Fibroblast of upper back skin (primary cell): ENCODE measurements around the gene PPP2R5C.
A peak's percentile ranks its signal among the peaks of the same experiment; 100 is the strongest.
"Not testable (repeated sequence)": the region's sequence is repeated elsewhere in the genome, so short reads cannot be mapped to it uniquely, and the experiment has no call there.

Experiments
- DNase-seq: peaks from one replicate; pipeline ENCODE4 v3.0.0-alpha.2; 2013

PPP2R5C gene

DNA sequence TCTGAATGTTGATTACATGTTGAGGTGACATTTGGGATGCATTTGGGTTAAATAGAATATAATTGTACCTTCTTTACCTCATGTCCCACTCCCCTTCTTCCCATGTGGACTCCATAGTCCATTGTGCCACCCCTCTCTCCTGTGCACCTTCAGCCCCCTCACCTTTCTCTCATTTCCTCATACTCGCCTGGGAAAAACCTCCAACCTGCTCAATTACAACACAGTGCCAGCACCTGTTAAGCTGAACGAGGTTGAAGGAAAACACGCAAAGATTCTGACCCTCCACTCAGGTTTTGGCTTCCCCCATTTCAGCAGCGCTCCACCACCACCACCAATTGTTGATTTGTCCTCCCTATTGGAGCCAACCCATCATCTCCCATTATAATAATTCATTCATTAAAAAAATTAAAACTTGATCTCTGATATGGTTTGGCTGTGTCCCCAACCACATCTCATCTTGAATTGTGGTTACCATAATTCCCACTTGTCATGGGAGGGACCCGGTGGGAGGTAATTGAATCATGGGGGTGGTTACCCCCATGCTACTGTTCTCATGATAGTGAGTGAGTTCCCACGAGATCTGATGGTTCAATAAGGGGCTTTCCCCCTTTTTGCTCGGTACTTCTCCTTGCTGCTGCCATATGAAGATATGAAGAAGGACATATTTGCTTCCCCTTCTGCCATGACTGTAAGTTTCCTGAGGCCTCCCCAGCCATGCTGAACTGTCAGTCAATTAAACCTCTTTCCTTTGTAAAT is 33.7 kb upstream of the PPP2R5C start:
- no peak for DNase-seq

DNA sequence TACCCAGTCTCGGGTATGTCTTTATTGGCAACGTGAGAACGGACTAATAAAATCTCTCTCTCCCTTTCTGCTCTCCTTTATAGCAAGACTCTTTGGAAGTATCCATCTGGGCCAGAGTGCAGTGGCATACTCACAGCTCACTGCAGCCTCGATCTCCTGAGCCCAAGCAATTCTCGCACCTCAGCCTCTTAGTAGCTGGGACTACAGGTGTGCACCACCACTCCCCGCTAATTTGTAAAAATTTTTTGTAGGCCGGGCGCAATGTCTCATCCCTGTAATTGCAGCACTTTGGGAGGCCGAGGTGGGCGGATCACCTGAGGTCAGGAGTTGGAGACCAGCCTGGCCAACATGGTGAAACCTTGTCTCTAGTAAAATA is 33.2 kb upstream of the PPP2R5C start:
- DNase-seq, result no peak

GRCh38 chr14:101729382-101729781 is 32.1 kb upstream of the PPP2R5C start:
- DNase-seq, result no peak

- DNase-seq, result not testable (repeated sequence)
These were observed 31.4 kb upstream of the PPP2R5C start for GRCh38 chr14:101730157-101730556.

DNA sequence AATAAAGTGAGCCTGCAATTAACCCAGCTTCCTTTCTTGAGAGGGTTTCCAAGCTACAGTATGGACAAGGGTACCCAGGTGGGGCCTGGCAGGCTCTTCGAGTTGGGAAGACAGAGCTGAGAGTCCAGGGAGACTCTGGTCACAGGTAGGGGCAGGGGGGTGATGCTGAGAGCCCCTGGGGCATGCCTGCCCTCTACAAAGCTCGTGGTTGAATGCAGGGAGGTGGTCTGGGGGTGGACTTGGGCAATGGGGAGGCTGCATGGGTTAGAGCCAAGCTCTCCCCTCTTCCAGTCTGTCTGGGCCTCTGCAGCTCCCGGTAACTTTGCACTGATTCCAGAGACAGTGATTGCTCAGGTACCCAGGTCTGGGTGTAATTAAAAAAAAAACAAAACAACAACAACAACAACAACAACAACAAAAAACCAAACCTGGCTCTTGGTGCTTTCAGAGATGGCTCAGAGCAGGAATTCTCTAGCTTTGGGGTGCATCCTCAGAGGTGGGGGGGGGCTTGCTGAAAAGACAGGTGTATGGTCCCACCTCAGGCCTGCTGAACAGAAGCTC is 30.8 kb upstream of the PPP2R5C start:
- no peak for DNase-seq

GRCh38 chr14:101731187-101732080 is 30.1 kb upstream of the PPP2R5C start:
- DNase-seq, result peak; percentile 56

DNA sequence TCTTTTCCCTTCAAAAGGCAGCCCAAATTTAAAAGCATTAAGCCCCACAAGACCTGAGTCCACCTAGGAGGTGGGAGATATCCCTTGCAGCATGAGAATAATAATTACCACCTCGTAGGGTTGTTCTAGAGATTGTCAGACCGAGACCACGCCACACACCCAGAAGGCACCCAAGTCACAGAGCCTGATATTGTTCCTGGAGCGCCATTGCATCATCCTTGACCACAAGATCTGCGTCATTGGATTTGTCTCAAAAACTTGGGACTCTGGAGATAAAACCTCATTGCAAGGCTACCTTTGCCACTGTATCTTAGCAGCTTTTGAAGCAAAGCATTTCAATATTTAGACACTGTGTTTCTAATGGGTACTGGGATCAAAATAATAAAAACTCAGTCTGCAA is 29.4 kb upstream of the PPP2R5C start:
- no peak for DNase-seq

GRCh38 chr14:101733211-101733610 is 28.3 kb upstream of the PPP2R5C start:
- peak; percentile 31 for DNase-seq

DNA sequence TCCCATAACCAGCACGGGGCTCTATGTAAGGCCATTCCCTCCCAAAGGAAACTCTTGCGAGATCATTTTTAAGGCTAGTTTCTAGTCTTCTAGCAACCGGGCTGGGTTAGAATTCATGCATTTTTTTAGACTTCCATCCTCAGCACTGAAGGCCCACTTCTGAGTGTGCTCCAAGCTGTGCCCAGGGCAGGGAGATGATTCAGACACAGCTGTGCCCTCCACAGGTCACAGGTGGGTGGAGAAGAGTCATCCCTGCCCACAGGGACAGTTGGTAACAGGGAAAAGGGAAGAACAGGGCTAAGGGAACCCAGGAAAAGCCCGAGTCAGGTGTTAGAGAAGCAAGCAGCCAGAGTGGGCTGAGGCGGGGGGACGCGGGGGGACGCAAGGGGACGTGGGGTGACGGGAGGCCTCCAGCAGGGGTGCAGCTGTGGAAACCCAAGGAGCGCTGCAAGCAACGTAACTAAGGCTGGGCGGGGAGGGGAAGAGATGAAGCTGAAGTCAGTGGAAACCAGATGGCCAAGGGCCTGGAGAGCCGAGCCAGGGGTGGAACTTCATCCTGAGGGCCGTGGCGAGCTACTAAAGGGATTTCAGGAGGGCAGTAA is 27.2 kb upstream of the PPP2R5C start:
- no peak for DNase-seq

DNA sequence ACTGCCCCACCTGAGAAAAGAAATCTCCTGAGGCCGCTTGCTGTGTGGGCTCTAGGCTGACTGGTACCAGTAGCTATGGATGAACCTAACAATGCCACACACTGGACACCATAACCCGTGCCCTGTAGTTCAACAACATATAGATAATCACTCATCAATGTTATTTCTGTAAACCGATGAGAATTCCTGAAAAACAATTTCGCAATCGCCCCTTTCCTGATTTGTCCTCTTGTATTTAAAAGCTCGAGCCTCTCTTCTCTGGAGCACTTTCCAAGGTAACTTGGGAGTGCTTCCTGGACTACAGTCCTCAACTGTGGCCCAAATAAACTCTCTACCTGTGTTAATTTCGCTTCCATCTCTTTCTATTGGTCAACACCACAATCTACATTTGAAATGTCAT is 26.1 kb upstream of the PPP2R5C start:
- DNase-seq, result no peak

DNA sequence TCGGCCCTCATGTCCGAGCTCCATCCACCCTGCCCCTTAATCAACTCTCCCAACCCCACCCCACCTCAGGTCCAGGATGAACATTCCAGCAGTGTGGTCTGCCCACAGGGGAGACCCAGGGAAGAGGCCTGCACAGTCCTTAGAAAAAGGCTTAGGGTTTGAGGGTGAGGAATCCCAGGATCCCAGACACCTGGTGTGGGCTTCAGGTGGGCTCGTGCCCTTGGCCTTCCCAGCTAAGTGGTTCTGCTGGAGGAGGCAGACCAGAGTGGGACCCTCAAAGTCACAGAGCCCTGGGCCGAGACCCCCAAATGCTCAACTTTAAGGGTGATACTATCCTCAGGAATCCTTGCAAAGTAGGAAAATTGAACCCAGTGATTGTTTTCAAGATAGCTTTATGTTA is 25.4 kb upstream of the PPP2R5C start:
- DNase-seq, result no peak

DNA sequence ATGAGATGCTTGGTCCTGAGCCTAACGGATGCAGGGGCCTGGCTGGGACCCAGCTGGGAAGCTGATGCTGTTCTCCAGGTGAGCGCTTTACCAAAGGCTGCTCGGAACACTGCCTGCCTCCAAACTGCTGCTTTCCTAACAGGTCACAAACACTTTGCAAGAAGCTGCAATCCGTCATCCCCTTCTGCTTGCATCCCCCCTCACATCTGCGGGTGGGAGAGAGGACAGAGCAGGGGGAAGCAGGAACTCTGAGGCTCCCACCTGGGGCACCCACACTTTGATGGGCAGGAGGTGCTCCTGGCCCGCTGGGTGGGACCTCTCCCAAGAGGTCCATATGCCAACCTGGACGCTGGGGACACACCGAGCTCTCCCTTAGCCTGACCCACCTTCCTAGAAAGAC is 24.9 kb upstream of the PPP2R5C start:
- no peak for DNase-seq

DNA sequence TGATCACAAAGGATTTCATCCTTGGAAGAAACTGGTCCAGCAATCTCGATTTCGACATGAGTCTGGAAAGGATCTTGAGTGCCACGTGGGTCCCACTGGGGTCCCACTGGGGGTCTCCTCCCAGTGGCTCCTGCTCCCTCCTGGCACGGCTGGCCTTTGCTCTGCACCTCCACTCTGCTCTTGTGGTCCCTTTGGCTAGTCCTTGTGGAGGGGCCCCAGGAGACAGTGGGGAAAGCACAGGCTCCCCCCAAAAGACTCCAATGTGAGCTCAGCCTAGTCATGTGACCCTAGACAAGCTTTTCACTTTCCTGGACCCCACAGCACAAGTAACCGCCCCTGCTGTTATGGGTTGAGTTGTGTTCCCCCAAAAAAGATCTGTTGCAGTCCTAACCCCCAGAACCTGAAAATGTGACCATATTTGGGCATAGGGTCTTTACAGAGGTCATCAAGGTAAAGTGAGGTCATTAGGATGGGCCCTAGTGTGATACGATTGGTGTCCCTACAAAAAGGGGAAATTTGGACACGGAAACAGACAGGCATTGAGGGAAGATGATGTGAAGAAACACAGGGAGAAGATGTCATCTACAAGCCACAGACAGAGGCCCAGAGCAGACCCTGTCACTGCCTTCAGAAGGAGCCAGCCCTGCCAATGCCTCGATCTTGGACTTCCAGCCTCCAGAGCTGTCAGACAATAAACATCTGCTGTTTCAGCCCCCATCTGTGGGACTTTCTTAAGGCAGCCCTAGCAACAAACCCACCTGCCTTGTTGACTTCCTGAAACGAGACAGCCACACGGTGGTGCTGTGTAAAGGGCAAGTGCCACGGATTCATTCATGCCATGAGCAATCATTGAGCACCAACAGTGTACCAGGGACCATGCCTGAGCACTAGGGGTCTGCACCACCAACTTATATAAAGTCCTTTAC is 23.8 kb upstream of the PPP2R5C start:
- DNase-seq, result no peak

- no peak for DNase-seq
These were observed 22.7 kb upstream of the PPP2R5C start for GRCh38 chr14:101738703-101739320.

- no peak for DNase-seq
These were observed 21.9 kb upstream of the PPP2R5C start for GRCh38 chr14:101739446-101740141.

DNA sequence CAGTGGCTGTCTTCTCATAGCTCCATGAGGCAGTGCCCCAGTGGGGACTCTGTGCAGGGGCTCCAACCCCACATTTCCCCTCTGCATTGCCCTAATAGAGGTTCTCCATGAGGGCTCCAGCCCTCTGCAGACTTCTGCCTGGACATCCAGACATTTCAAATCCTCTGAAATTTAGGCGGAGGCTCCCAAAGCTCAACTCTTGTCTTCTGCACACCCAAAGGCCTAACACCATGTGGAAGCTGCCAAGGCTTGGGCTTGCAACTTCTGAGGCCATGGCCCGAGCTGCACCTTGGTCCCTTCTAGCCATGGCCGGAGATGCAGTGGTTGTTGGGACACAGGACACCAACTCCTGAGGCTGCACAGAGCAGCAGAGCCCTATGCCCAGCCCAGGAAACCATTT is 20.5 kb upstream of the PPP2R5C start:
- DNase-seq, result no peak

GRCh38 chr14:101743701-101744100 is 17.8 kb upstream of the PPP2R5C start:
- no peak for DNase-seq

DNA sequence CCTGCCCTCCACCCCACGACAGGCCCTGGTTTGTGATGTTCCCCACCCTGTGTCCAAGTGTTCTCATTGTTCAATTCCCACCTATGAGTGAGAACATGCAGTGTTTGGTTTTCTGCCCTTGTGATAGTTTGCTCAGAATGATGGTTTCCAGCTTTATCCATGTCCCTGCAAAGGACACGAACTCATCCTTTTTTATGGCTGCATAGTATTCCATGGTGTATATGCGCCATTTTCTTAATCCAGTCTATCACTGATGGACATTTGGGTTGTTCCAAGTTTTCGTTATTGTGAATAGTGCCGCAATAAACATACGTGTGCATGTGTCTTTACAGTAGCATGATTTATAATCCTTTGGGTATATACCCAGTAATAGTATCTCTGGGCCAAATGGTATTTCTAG is 17.1 kb upstream of the PPP2R5C start:
- not testable (repeated sequence) for DNase-seq

DNA sequence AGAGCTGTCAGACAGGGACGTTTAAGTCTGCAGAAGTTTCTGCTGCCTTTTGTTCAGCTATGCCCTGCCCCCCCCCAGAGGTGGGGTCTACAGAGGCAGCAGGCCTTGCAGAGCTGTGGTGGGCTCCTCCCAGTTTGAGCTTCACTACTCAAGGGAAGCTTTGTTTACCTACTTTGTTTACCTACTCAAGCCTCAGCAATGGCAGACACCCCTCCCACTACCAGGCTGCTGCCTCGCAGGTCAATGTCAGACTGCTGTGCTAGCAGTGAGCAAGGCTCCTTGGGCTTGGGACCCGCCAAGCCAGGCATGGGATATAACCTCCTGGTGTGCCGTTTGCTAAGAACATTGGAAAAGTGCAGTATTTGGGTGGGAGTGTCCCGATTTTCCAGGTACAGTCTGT is 11.8 kb upstream of the PPP2R5C start:
- not testable (repeated sequence) for DNase-seq

- no peak for DNase-seq
These were observed 6.6 kb upstream of the PPP2R5C start for GRCh38 chr14:101754893-101755292.
